H9 (cell line): ENCODE data around the gene SV2A. TPM values are rescaled to one million over a fixed set of nuclear protein-coding genes. Genes with fewer than 3 reads are reported as not detected.

Source experiments
- DNase-seq: peaks from one replicate; pipeline ENCODE4 v3.0.0-alpha.2; 2017
- H2AFZ ChIP-seq: one replicate; pipeline ENCODE4 v1.6.1; 2013; ENCODE audit warnings: mild to moderate bottlenecking, low read length, control low read depth, moderate library complexity
- H2AK5ac ChIP-seq: 2 replicates; pipeline ENCODE4 v1.6.1; 2013; ENCODE audit warnings: low read length, control low read depth, mixed read lengths; ENCODE audit not compliant: insufficient read length
- H2BK120ac ChIP-seq: one replicate; pipeline ENCODE4 v1.6.1; 2013; ENCODE audit warnings: low read depth, mild to moderate bottlenecking, low read length, control low read depth, inconsistent platforms; ENCODE audit not compliant: poor library complexity, severe bottlenecking
- H2BK12ac ChIP-seq: 2 replicates; pipeline ENCODE4 v1.6.1; 2013; ENCODE audit warnings: low read length, control low read depth, mixed read lengths, low read depth; ENCODE audit not compliant: insufficient read length
- H2BK15ac ChIP-seq: 2 replicates; pipeline ENCODE4 v1.6.1; 2013; ENCODE audit warnings: low read depth, low read length, control low read depth
- H2BK20ac ChIP-seq: one replicate; pipeline ENCODE4 v1.6.1; 2013; ENCODE audit warnings: low read depth, mild to moderate bottlenecking, low read length, control low read depth, inconsistent platforms; ENCODE audit not compliant: poor library complexity, severe bottlenecking
- H2BK5ac ChIP-seq: 2 replicates; pipeline ENCODE4 v1.6.1; 2013; ENCODE audit warnings: low read length, control low read depth, mixed read lengths; ENCODE audit not compliant: insufficient read length
- H3K14ac ChIP-seq: 2 replicates; pipeline ENCODE4 v1.6.1; 2013; ENCODE audit warnings: low read length, control low read depth; ENCODE audit not compliant: insufficient read depth
- H3K18ac ChIP-seq: 2 replicates; pipeline ENCODE4 v1.6.1; 2013; ENCODE audit warnings: low read depth, mild to moderate bottlenecking, mixed read lengths, low read length, control low read depth; ENCODE audit not compliant: insufficient read length
- H3K23ac ChIP-seq: 2 replicates; pipeline ENCODE4 v1.6.1; 2013; ENCODE audit warnings: low read length, control low read depth, mixed read lengths, low read depth; ENCODE audit not compliant: insufficient read length
- H3K23me2 ChIP-seq: 2 replicates; pipeline ENCODE4 v1.6.1; 2013; ENCODE audit warnings: low read depth, mild to moderate bottlenecking, mixed read lengths, low read length, control low read depth; ENCODE audit not compliant: insufficient read length, poor library complexity, severe bottlenecking
- H3K27ac ChIP-seq: 2 replicates; pipeline ENCODE4 v1.5.1; 2013; ENCODE audit warnings: low read length, control low read depth, mixed read lengths, low read depth; ENCODE audit not compliant: insufficient read length
- H3K27me3 ChIP-seq: 2 replicates; pipeline ENCODE4 v1.6.1; 2013; ENCODE audit warnings: low read length, control low read depth, inconsistent platforms; ENCODE audit not compliant: insufficient read depth
- H3K4ac ChIP-seq: 2 replicates; pipeline ENCODE4 v1.6.1; 2013; ENCODE audit warnings: low read depth, mild to moderate bottlenecking, control low read depth, inconsistent platforms, low read length, moderate library complexity
- H3K4me1 ChIP-seq: 2 replicates; pipeline ENCODE4 v1.6.1; 2013; ENCODE audit warnings: low read length, control low read depth, inconsistent platforms; ENCODE audit not compliant: insufficient read depth
- H3K4me2 ChIP-seq: 2 replicates; pipeline ENCODE4 v1.6.1; 2013; ENCODE audit warnings: low read length, control low read depth, mixed read lengths; ENCODE audit not compliant: insufficient read length, insufficient read depth
- H3K56ac ChIP-seq: 2 replicates; pipeline ENCODE4 v1.6.1; 2013; ENCODE audit warnings: low read depth, mild to moderate bottlenecking, mixed read lengths, low read length, control low read depth; ENCODE audit not compliant: insufficient read length
- H3K79me1 ChIP-seq: 2 replicates; pipeline ENCODE4 v1.6.1; 2013; ENCODE audit warnings: low read depth, mild to moderate bottlenecking, moderate library complexity, low read length, control low read depth, inconsistent platforms; ENCODE audit not compliant: insufficient read depth, poor library complexity, severe bottlenecking
- H3K79me2 ChIP-seq: 2 replicates; pipeline ENCODE4 v1.6.1; 2013; ENCODE audit warnings: low read length, control low read depth, inconsistent platforms; ENCODE audit not compliant: insufficient read depth
- H3K9ac ChIP-seq: 2 replicates; pipeline ENCODE4 v1.6.1; 2013; ENCODE audit warnings: low read length, control low read depth, mixed read lengths; ENCODE audit not compliant: insufficient read length; ENCODE audit errors: extremely low read depth
- H3K9me3 ChIP-seq: one replicate; pipeline ENCODE4 v1.6.1; 2013; ENCODE audit warnings: low read depth, low read length, inconsistent platforms; ENCODE audit not compliant: control insufficient read depth
- H3T11ph ChIP-seq: one replicate; pipeline ENCODE4 v1.6.1; 2013; ENCODE audit warnings: mild to moderate bottlenecking, low read length, control low read depth, inconsistent platforms
- H4K20me1 ChIP-seq: one replicate; pipeline ENCODE4 v1.6.1; 2013; ENCODE audit not compliant: control insufficient read depth, insufficient read length, insufficient read depth
- H4K5ac ChIP-seq: 2 replicates; pipeline ENCODE4 v1.6.1; 2013; ENCODE audit warnings: low read depth, mild to moderate bottlenecking, mixed read lengths, low read length, control low read depth; ENCODE audit not compliant: insufficient read length
- H4K8ac ChIP-seq: replicated peaks from 2 replicates; pipeline ENCODE4 v1.6.1; 2013; ENCODE audit warnings: low read length, control low read depth, mixed read lengths, low read depth; ENCODE audit not compliant: insufficient read length
- H4K91ac ChIP-seq: 2 replicates; pipeline ENCODE4 v1.6.1; 2013; ENCODE audit warnings: low read depth, mild to moderate bottlenecking, moderate library complexity, mixed read lengths, low read length, control low read depth; ENCODE audit not compliant: insufficient read length
- H3K27ac Mint-ChIP-seq, 3 experiments: 2 replicates in 2 of 3; 3 replicates in 1 of 3; pipeline ENCODE4 v1.8.0; 2020 to 2021; ENCODE audit warnings: mixed read lengths in 3 of 3, mild to moderate bottlenecking in 1 of 3, moderate library complexity in 1 of 3
- H3K27me3 Mint-ChIP-seq: 2 replicates; pipeline ENCODE4 v1.8.0; 2021; ENCODE audit warnings: low read depth, mild to moderate bottlenecking, moderate library complexity, mixed read lengths
- H3K36me3 Mint-ChIP-seq, 3 experiments: 2 replicates in 2 of 3; 3 replicates in 1 of 3; pipeline ENCODE4 v1.8.0; 2020 to 2021; ENCODE audit warnings: low read depth in 3 of 3, mixed read lengths in 3 of 3; ENCODE audit not compliant: insufficient read depth in 1 of 3
- H3K4me1 Mint-ChIP-seq, 2 experiments: 2 replicates each; pipeline ENCODE4 v1.8.0; 2020; ENCODE audit warnings: mixed read lengths in 2 of 2
- H3K4me3 Mint-ChIP-seq, 2 experiments: 2 replicates in 1 of 2; 3 replicates in 1 of 2; pipeline ENCODE4 v1.8.0; 2020 to 2021; ENCODE audit warnings: mild to moderate bottlenecking in 2 of 2, mixed read lengths in 2 of 2, moderate library complexity in 1 of 2
- H3K9me3 Mint-ChIP-seq, 2 experiments: 2 replicates in 1 of 2; 3 replicates in 1 of 2; pipeline ENCODE4 v1.8.0; 2020; ENCODE audit warnings: mild to moderate bottlenecking in 2 of 2, mixed read lengths in 2 of 2, moderate library complexity in 1 of 2
- WGBS: extraction: QIAGEN DNeasy Blood & Tissue Kit; methylation state at CpG from one replicate; pipeline ENCODE4 v1.1.7; 2013; ENCODE audit warnings: missing lambda C conversion rate, low lambda C conversion rate, mixed read lengths; ENCODE audit not compliant: insufficient read length; ENCODE audit errors: extremely low coverage; 5-methylcytosine and 5-hydroxymethylcytosine counted together
- long read RNA-seq: library from polyadenylated mRNA; unstranded; transcript quantifications from one replicate; pipeline ENCODE4 v2.0.0, GENCODE V29; 2020
- total RNA-seq: library from RNA; stranded (reverse); gene quantifications from 2 replicates; pipeline ENCODE4 v1.2.1, GENCODE V29; 2021
- TF ChIP-seq, protein P1 (sequence below): fragments of 200-600 bp; sonication (generic); conservative IDR thresholded peaks from 3 replicates; pipeline ENCODE4 v1.8.0; 2021; ENCODE audit warnings: antibody characterized with exemption, mild to moderate bottlenecking

The SV2A gene, protein sequence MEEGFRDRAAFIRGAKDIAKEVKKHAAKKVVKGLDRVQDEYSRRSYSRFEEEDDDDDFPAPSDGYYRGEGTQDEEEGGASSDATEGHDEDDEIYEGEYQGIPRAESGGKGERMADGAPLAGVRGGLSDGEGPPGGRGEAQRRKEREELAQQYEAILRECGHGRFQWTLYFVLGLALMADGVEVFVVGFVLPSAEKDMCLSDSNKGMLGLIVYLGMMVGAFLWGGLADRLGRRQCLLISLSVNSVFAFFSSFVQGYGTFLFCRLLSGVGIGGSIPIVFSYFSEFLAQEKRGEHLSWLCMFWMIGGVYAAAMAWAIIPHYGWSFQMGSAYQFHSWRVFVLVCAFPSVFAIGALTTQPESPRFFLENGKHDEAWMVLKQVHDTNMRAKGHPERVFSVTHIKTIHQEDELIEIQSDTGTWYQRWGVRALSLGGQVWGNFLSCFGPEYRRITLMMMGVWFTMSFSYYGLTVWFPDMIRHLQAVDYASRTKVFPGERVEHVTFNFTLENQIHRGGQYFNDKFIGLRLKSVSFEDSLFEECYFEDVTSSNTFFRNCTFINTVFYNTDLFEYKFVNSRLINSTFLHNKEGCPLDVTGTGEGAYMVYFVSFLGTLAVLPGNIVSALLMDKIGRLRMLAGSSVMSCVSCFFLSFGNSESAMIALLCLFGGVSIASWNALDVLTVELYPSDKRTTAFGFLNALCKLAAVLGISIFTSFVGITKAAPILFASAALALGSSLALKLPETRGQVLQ
- total RNA-seq = 42.4 and 44.4 TPM in 2 replicates
- long read RNA-seq, full-length matches to known transcripts = 60 of 100 reads
- long read RNA-seq, partial matches to known transcripts = 18 of 100 reads
- long read RNA-seq, other reads (novel, unspliced or antisense) = 22 of 100 reads

DNA sequence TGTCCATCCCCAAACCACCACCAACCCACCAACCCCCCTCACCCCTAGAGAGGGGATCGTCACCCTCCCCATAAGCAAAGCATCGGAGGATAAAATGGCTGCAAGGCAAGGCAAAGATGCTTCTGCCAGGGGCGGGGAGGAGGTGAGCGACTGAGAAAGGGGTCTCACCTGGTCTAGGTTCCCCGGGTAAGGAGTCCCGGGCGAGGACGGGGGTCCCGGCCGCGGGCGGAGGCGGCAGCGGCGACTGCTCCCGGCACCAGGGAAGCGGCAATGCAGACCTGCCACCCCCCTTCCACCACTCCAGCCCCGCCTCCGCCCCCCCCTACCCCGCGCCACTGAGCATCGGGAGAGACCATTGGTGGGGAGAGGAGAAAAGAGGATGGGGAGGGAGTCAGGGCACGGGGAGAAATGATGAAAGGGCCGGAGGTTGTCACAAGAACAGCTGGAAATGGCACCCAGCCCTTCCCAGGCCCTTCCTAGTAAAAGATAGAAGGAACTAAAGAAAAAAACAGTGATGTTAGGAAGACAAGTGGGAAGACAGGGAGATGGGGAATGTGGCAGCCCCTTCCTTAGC is at the start of gene SV2A:
SV2A (minus strand) TSS at position 274 of the 574 bp plus-strand sequence. CDS start 4,004 bp downstream, outside the sequence.
- no peak within 1 kb of the TSS for H3K14ac ChIP-seq
- WGBS = no CpG with 5 or more reads among the region's 24 CpGs

More for the DNA sequence above, at the start of gene SV2A:
- H3K23me2 ChIP-seq = peaks cover 13% of the 10 kb centered on the region
- H2BK12ac ChIP-seq = no peak within 1 kb of the TSS
- peaks cover 27 to 31% of the 10 kb centered on the region in 2 experiments for H3K4me1 Mint-ChIP-seq
- no peak within 1 kb of the TSS for H3K56ac ChIP-seq
- H2BK120ac ChIP-seq = no peak within 1 kb of the TSS
- H3K27me3 ChIP-seq = no peaks in the 10 kb centered on the region
- H2BK5ac ChIP-seq = no peak within 1 kb of the TSS
- H2BK20ac ChIP-seq = no peak within 1 kb of the TSS
- H2AK5ac ChIP-seq = no peak within 1 kb of the TSS
- H3K18ac ChIP-seq = no peak within 1 kb of the TSS
- H3K36me3 Mint-ChIP-seq = peaks cover 11 to 23% (median 18%) of the 10 kb centered on the region in 3 experiments; a peak in 6 of 7 replicates
- H4K8ac ChIP-seq = no peak within 1 kb of the TSS
- TF ChIP-seq, protein P1, sequence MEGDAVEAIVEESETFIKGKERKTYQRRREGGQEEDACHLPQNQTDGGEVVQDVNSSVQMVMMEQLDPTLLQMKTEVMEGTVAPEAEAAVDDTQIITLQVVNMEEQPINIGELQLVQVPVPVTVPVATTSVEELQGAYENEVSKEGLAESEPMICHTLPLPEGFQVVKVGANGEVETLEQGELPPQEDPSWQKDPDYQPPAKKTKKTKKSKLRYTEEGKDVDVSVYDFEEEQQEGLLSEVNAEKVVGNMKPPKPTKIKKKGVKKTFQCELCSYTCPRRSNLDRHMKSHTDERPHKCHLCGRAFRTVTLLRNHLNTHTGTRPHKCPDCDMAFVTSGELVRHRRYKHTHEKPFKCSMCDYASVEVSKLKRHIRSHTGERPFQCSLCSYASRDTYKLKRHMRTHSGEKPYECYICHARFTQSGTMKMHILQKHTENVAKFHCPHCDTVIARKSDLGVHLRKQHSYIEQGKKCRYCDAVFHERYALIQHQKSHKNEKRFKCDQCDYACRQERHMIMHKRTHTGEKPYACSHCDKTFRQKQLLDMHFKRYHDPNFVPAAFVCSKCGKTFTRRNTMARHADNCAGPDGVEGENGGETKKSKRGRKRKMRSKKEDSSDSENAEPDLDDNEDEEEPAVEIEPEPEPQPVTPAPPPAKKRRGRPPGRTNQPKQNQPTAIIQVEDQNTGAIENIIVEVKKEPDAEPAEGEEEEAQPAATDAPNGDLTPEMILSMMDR = no peak
- no peak within 1 kb of the TSS for H2AFZ ChIP-seq
- peak within 1 kb of the TSS; percentile 65 for H3K4me2 ChIP-seq
- peak within 1 kb of the TSS; percentile 53 for H3K9ac ChIP-seq
- H3K27ac Mint-ChIP-seq = peak within 1 kb of the TSS; percentile 76 to 97 (median 83); a peak in 4 of 7 replicates
- H3K9me3 ChIP-seq = no peaks in the 10 kb centered on the region
- no peaks in the 10 kb centered on the region; the same call in 1 of the 2 replicates for H3K79me2 ChIP-seq
- no peaks in the 10 kb centered on the region for H4K20me1 ChIP-seq
- no peaks in the 10 kb centered on the region for H3K9me3 Mint-ChIP-seq
- H3K4ac ChIP-seq = no peak within 1 kb of the TSS
- H3K79me1 ChIP-seq = no peaks in the 10 kb centered on the region
- H3K23ac ChIP-seq = no peak within 1 kb of the TSS
- peak within 1 kb of the TSS; percentile 88 to 98 for H3K4me3 Mint-ChIP-seq
- H4K91ac ChIP-seq = no peak within 1 kb of the TSS
- no peak within 1 kb of the TSS for H4K5ac ChIP-seq
- H3K27ac ChIP-seq = no peak within 1 kb of the TSS
- DNase-seq = peak; percentile 86
- H3K27me3 Mint-ChIP-seq = no peaks in the 10 kb centered on the region
- H3T11ph ChIP-seq = no peak within 1 kb of the TSS
- H3K4me1 ChIP-seq = peaks cover 8% of the 10 kb centered on the region; the same call in 1 of the 2 replicates
- H2BK15ac ChIP-seq = no peak within 1 kb of the TSS
